Activated T-cell treated with anti-CD3 and anti-CD28 coated beads for 4 hours (primary cell): ENCODE measurements around the gene TAGAP.

Source experiments
- DNase-seq: peaks from one replicate; pipeline ENCODE4 v3.0.0-alpha.2; 2020

The TAGAP gene

DNA sequence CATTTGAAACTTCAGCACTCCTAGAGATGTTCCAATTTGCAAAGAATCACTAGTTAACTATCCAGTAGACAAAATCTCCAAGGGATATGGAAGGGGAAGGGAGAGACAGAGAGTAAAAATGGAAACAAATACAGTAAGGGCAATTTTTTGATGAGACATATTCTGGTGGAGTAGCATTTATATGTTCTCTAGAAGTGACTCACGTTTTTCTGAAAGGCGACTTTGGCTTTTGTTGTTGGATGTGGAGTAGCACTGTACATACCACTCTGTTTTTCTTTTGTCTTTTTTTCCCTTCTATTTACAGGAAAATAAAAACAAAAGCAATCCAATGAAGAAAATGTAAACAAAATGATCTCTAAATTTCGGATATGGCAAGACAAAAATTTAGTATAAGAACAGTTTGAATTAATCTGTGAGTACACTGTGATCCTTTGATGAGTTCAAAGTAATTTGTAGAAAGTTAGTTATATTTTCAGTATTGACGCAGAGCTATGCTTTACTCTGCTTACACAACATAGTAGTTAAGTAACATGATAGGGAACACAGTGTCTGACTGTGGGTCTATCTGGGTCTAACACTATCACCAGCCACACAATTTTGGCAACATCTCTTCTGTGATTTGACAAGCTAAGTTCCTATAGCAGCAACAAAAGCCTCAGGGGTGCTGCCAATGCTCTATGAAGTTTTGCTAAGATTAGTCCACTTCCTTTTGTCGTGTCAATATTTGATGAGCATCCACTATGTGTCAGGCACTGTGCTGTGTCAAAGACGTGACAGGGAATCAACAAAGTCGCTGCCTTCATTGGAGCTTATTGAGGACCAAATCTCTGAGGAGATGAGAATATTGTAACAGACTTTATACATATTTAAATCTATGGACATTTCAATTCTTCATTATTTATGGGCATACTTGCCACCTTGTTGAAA, 27.3 kb upstream of the TAGAP start:
- DNase-seq = no peak

DNA sequence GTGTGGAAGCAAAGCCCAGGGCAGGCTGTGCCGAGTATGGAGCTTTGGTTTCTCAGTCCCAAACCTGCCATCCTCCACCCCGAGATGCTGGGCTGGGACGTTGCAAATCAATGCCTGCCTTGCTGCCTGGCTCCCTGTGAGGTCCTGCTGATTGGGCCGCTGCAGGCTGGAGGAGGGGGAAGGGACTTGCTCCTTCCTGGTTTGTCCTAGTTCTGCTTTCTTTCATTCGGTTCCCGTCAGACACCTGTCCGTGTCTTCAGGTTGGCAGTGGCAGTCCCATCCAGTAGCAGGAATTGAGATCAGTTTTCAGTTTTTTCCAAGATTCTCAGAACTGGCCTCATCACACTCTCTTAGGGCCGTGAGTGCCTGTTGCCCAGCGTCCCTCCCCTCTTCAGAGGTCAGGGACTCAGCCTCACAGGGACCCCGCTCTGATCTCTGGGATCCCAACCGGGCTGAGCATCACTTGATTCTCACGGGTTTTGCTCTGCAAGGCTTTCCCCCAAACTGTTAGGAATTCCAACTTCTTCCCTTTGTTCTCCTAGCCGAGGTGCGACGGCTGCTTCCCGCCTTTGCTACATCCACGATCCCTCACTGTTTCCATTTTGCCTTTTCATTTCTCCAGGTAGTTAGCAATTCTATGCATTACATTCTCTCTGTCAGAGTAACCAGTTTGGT, 24.2 kb upstream of the TAGAP start:
- DNase-seq = no peak

DNA sequence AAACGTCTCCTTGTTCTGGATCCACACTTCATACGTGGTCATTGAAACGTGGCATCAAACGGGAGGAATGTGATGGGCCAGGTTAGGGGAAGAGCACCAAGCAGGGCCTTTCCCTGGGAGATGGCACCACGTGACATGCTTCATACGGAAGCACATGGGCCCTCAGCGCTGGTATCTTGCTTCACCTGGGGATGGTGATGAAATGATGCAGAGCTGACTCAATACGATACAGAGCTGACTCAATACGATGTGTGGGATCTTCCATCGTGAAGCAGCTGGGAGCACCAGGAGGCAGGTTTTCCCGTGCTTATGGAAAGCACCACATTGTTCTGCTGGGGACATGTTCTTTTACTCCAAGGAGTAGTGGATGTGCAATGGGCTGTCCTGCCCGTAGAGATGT, 22.5 kb upstream of the TAGAP start:
- DNase-seq = no peak

DNA sequence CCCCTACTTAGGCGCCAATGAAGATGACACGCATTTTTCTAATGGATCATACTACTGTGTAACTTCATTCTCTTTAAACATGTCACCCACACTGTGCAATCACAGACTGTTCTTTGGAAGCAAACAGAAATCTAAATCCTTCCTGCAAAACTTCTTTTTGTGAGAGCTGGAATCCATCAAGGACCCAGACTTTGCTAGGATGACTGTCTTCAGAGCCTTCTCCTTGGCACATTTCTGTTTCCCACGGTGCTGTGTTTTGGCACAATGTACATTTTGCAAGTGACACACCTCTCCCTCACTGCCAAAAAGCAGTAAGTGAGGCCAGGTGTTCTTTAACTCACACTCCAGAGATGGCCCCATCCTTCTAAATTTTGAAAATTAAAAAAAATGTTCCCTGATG, 21.7 kb upstream of the TAGAP start:
- no peak for DNase-seq

DNA sequence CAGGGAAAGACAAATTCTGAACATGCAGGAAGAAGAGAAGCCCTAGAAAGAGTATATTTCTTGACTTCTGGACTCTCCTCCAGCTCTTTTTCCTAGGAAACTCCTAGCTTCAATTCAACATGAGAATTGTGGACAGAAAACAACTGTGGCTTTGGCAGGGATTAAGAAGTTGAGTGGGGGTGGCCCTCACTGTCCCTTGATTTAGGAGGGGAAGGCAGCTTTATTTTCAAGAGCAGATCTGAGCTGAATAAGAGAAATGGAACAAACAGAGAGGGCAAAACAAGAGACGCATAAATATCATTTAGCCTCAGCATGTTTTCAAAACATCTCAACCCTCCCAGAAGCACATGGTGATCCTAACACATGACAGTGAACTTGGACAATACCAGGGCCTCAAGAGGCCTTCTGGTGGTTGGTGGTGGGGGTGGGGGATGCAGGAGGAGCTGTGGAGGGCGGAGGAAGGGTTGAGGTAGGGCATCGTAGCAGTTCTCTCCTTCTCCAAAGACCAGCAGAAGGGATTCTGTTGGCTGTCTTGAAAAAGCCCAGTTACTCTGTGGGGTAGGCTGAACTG, 21.1 kb upstream of the TAGAP start:
- no peak for DNase-seq

DNA sequence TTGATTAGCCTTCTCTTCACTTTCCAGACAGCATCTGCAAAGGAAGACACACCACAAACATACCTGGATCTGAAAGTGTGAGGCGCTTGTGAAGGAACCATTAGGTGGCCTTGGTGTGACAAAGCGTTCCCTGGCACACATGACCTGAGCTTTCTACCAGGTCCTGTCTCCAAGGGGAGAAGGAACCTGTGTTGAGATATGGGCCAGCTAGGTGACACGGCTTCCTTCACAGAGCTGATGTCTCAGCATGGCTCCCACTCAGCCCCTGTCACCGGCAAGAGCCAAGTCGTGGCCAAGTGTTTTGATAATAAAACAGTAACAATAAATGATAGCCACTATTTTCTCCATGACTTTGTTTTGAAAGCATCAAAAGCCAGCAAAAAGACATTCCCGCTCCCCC, 20.3 kb upstream of the TAGAP start:
- no peak for DNase-seq

DNA sequence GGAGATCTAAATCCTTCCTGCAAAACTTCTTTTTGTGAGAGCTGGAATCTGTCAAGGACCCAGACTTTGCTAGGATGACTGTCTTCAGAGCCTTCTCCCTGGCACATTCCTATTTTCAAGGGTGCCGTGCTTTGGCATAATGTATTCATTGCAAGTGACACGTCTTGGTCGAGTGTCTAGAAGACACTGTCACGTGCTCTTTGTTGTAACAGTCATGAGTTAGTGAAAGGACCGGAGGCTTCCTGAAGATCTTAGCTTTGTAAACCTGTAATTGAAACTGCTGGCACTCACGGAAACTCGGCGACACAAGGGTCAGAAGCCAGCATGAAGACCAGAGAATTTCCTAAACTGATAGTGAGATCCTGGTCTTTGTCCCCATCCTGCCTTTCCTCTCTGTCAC, 19.7 kb upstream of the TAGAP start:
- DNase-seq = no peak

DNA sequence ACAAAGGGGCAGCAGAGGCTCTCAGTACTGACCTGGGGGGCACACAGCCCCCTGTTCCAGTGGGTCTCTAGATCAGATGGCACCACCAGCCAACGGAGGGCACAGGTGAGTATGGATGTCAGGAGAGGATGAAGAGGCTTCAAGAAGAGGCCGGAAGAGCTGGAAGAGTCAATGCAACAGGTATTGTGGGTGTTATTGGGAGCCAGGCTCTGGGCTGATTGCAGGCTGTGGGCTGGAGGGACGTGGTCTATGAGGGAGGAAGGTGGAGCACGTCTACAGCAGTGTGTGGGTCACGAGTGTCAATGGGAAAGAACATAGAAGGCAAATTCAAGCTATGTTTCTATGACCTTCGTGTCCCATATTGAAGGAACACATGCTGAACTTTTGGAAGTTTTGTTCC, 18.8 kb upstream of the TAGAP start:
- DNase-seq = no peak

DNA sequence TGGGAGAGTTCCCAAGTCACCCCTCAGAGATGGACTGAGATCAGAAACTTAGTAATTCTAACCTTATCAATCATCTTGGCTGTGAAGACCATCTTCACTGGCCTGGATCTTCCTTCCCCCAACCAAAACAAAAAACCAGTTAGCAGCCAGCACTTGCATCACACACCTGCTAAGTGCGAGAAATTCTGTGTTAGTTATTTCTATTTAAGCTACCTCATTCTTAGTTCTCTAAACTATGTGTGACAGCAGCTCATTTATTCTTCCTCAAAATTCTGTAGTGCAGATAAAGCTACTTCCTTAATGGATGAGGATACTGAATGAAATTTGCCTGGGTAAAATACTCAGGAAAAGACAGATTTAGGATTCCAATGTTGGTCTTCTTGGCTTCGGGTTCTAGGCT, 18.2 kb upstream of the TAGAP start:
- DNase-seq = no peak

DNA sequence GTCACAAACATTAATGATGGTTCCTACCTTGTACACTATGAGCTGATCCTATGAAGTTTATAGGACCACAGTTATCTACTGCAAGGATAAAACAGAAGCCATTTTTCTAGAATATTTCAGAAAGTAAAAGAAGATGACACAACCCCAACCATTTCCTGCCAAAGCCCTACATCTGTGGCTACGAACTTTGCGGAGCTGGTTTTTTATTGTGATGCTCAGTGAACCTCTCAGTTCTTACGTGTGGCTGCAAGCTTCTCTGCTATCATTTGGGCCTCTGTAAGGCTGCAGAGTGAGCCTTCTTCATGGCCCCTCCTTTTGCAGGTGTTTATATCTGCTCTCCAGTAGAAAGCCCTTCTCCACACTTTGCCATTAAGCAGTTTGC, 17.8 kb upstream of the TAGAP start:
- no peak for DNase-seq

DNA sequence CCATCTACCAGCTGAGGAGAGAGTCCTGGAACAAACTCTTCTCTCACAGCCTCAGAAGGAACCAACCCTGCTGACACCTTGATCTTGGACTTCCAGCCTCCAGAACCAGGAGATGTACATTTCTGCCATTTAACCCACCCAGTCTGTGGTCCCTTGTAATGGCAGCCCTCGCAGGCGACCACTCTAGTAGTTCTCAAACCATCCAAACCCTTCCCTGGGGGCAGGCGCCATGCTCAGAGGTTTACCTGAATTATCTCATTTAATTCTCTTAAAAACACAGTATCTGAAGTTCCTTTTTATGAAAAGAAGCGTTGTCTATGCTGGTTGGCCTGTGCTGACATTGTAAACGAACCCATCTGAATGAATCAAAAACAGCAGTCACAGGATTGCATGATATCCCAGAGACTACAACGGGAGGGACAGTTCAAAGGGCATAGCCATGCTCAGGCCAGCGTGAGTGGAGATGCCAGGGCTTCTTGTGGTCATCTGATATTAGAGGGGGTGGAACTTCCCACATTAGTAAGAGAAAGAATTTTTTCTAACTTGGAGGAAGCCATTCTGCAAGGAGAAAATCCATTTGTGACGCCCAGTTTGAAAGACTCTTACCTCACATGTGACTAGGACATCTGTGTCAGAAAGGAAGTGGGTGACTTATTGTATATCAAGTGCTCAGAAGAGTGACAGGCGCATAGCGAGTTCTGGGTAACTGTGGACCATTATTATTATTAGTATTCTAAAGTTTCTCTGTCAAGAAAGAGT, 17.2 kb upstream of the TAGAP start:
- DNase-seq = no peak

DNA sequence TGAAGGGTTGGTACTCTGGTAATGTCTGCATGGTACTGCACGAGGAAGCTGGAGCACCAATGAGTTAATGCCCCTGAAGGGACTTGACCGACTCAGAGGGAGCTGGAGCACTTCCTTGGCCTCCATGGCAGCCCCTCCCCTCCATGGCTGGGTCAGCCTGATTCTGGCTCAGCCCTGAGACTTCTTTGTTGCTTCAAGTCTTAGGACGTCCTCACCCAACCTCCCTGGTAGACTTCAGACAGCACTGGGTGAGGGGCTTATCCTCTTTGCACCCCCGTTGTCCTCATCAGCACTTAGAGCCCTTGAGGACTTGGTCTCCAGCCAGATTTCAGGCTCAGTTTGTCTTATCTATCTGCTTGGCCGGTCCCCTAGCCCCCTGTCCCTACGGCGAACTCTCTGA, 16.4 kb upstream of the TAGAP start:
- no peak for DNase-seq

DNA sequence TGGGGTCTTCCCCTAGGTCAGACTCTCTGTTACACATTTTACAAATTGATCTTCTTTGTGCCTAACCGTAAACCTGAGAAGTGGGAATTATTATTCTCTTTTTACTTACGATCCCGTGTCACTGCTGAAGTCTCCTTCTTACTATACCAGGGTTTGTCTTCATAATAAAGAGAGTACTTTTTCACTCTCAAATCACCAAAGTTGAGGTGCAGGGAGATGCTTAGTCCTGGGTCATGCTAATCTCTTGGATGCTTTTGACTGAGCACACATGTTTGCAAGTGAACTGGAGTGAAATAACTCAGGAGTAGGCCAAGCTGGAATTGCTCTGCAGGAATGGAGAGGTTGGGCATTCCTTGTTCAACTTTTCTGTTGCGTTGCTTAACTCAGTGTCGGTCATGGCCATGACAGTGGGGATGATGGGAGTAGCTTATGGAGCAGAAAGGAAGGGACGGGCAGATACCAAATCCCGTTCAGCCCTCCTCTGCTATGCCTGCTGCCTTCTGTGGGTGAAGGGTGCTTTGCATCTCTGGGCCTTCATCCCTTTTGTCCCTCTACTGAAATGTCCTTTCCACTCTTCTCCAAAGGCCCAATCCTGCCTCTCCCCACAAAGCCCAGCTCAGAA, 15.2 kb upstream of the TAGAP start:
- DNase-seq = no peak

DNA sequence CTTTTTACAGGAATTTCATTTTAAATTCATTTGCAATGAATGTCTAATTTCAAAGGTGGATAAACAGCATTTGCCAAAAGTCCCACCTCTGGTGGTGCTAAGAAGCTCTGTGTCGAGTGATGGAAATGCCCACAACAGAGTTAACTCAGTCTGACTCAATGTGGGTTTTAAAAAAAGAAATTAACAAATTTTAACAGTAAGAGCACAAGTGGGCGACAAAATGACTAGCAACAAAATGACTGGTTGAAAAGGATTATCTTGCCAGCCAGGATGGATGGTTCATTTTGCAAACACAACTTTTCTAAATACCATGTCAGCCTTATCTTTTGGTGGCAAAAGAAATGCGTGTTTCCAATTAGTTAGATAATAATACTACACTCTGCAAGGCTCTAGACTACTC, 14.3 kb upstream of the TAGAP start:
- DNase-seq = no peak

DNA sequence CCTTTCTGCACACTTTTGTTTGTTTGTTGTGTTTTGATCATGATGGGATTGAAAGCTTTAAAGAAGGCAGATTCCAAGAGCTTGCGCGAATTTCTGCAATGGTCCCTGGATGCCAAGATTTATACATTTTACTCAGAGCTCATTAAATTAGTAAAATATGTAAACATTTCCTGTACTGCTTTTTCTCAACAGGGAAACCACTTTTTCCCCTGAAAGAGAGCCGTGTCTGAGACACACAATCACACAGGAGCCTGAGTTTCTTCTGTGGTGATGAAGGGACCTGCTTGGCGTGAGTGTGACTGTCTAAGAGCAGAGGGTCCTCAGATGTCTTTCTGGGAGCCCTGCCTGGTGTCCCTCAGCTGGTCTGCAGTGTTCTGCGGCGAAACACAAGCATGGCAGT, 12.1 kb upstream of the TAGAP start:
- no peak for DNase-seq

DNA sequence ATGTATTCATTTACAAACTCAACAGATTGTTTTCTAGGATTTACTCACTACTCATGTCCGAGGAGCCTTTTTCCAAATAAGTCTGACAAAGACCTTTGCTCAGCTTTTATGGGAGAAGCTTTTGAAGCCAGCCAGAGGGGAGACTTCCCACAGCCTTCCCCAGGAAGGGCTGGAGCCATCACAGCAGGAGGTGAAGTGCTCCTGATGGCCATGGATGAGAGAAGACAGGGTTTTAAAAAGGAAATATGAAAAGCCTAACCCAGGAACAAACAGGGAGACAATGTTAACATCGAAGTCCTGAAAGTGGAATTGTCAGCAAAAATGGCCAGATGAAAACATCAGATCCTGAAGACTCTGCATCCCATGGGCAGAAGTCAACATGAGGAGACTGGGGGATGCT, 11.6 kb upstream of the TAGAP start:
- DNase-seq = no peak

DNA sequence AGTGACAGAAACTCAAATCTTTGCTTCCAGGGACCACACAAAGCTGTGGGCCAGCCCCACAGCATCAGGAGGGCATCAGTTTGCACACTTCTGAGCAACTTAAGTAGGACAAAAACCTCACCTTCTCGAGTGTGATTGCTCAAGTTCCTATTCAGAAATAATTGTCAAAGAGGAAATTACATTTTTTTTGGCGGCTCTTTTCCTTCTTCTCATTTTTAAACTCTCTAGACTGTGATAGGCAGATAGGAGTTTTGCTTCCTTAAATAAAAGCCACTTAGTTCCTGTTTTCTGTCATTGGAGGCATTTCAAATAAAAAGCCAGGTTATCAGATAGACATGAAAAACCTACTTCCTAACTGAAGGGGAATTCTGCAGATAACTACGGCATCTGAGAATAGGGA, 11.2 kb upstream of the TAGAP start:
- DNase-seq = no peak

DNA sequence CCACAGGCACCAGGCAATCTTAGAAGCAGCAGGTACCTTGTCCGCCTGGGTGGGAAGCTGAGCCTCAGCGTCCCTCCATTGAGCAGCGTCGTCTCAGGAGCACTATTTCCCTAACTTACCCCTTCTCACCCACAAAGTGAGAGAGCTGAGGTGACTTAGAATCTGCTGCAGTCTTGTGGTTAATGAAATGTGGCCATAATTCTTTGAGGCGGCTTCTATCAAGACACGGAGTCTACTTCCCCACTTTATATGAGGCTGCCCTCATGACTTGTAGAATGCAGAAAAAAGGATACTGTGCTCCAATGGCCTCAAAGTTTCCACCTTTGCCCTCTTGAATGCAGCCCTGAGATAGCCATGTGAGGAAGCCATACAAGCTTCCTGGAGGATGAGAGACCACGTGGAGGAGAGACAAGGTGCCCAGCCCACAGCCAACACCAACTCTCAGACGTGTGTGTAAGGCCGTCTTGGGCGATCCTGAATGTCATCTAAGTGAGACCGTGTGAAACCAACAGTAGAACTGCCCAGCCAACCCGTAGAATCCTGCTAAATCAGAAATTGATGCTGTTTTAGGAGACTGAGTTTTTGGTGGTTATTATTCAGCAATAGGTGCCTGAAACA, 9.1 kb upstream of the TAGAP start:
- no peak for DNase-seq

DNA sequence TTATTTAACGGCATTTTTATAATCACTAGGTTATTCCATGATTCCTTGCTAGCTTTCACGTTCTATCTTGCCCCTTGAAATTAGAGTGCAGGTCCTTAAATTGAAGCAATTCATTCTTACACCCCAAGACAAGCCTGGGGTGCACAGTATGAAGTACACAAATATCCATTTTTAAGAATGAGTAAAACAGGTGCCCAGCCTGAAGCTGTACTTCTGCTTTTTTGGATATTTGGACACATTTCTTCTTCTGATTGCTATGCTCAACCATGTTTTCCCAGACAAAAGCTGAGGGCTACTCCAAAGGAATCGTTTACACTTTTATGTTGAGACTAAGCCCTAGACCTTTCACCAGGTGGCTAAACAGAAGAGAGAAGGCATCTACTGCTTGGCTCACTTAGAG, 7.9 kb upstream of the TAGAP start:
- no peak for DNase-seq

DNA sequence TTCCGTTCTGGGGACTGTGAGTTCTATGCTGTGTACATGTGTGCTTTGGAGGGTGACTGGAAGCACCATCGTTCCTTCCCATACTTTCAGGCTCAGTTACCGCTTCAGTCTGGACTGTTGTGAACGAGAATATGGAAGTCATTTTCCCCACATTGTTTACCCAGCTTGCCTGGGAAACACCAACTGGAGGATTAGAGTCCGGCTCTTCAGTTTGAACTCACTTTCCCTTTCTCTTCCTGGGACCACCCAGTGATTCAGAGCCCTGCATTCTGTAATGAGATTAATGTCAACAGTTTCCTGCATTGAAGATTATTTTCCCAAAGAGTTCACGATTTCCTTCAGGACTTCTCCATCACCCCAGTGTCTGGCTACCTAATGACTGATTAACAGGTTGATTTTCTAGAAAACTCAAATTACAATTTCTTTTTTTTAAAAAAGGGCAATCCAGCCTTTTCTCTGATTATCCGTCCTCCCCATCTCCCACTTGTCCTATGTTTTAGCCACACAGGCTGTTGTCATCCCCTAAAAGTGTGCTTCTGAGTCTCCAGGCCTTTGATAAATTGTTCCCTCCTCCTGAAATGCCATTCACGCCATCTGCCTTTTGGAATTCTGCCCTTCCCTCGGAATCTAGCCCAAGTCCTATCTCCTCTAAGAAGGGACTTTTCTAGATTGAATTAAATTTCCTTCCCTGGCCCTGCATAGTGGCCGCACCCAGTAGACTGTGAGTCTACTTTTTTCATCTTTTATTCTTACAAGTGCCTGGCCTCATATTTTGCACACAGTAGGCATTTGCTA, 3.3 kb upstream of the TAGAP start:
- no peak for DNase-seq

DNA sequence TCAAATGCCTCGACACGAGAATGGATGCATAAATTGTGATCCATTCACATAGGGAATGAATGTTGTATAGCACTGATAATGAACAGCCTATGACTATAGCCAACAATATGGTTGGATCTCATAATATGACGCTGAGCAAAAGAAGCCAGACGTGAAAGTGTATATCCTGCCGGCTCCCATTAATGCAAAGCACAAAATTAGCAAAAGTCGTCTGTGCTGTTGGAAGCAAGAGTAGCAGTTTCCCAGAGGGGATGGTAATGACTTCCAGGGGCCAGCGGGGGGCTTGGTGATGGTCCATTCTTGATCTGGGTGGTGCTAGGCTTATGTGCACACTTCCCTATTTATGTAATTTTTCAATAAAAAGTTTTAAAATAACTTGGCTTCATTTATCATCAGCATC, 1.0 kb upstream of the TAGAP start:
- DNase-seq = no peak

DNA sequence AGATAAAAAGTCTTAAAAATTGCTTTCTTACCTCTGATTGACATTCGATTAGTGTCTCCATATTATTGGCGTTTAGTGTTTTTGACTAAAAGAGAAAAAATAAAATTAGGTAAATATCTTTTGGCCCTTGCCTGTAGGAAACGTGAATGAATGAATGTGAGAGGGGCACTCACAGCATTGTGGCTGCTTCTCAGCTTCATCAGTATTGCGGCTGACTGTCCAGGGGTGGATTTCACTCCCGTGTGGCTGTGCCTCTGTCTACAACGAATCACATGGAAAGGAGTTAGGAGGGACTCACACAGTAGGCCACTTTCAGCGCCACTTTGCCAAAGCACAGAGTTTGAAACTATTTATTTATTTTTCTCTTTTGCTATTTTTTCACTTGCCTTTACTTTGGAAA, 844 bp downstream of the TAGAP start:
- DNase-seq = no peak
